Measurements from ENCODE around the gene WDR74.

GRCh38 chr11:62788991-62789390, 50.4 kb downstream of the WDR74 start:
- 0 out of 2 replicates have a peak, but pooled peaks have one; percentile 19 for TF ChIP-seq CTCF (conservative IDR thresholded peaks at IDR 0.05; ENCODE audit: low read depth, low read length)
- TF ChIP-seq EZH2phosphoT487 (IDR thresholded peaks at IDR 0.05; ENCODE audit: borderline replicate concordance, low read length) = no peak
- no peak for TF ChIP-seq EZH2 (IDR thresholded peaks at IDR 0.05; ENCODE audit: low read length, unreplicated experiment)

Measured in PC-3 (cell line).